ENCODE measurements around the gene LETM1.

Gene LETM1

DNA sequence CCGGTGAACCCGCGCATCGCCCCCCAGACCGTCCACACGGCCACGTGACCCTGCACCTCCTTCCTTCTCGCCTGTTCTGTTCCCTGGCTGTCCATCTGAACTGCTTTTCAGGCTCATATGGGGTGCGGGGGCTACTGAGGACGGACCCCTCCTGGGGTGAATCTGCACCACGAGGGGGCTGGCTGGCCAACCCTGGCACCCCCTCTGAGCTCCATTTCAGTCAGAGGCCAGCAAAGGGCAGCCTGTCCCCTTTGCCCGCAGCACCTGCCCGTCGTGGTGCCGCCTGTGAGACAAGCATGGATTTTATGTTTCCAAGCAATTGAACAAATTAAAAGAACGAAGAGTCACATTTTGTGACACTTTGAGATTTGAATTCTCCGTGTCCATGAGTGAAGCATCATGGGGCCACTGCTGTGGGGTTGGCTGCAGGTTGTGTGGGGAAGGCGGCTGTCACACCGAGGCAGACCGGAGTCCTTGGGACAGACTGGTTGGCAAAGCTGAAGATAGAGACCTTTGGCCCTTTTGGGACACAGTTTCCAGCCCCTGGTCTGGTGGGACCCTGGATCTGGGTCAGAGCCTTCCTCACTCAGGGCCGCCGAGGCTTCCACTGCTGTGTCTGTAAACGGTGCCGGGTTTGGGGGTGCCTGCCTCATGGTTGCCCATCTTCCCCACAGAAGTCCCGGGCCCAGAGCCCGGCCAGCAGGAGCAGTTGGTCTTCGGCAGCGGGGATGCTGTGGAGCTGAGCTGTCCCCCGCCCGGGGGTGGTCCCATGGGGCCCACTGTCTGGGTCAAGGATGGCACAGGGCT lies 57.2 kb downstream of the LETM1 start:
- H2AK5ac ChIP-seq (ENCODE audit: low read length, severe bottlenecking) = no peak overlapping the region
- H3K27ac ChIP-seq (ENCODE audit: low read length, poor library complexity, severe bottlenecking) = no peak overlapping the region
- no peak for DNase-seq
- H4K8ac ChIP-seq (ENCODE audit: low read length) = no peak overlapping the region
- H3K4me3 ChIP-seq (ENCODE audit: insufficient read depth in 1 of 2, low read depth in 1 of 2, low read length in 2 of 2) = no peak overlapping the region
- H4K91ac ChIP-seq (ENCODE audit: low read length) = no peak overlapping the region
- H3K36me3 ChIP-seq (ENCODE audit: control insufficient read depth in 1 of 2, insufficient read depth in 2 of 2, low read depth in 1 of 2, low read length in 2 of 2) = no peaks in the 10 kb centered on the region
- no peak overlapping the region for H2BK15ac ChIP-seq (ENCODE audit: low read depth, poor library complexity, severe bottlenecking)
- H3K9ac ChIP-seq (ENCODE audit: low read length) = no peak overlapping the region
- H3K18ac ChIP-seq (ENCODE audit: low read depth in 1 of 2, low read length in 2 of 2) = no peak overlapping the region
- no peaks in the 10 kb centered on the region for H3K79me1 ChIP-seq (replicated peaks; ENCODE audit: low read length, poor library complexity, severe bottlenecking)
- peaks cover 22 to 60% of the 10 kb centered on the region in 2 experiments for H3K27me3 ChIP-seq (ENCODE audit: control insufficient read depth in 1 of 2, insufficient read depth in 1 of 2, low read length in 2 of 2)
- no peak overlapping the region for H2AFZ ChIP-seq (ENCODE audit: low read depth, low read length)
- H3K4me2 ChIP-seq (ENCODE audit: low read length, poor library complexity, severe bottlenecking) = no peak overlapping the region
- peaks cover 22% of the 10 kb centered on the region for H3K4me1 ChIP-seq (ENCODE audit: control insufficient read depth, insufficient read depth, low read depth, low read length)
- WGBS = 86% methylated on average over 30 of the region's 30 CpGs
- H2BK120ac ChIP-seq (ENCODE audit: low read depth, low read length) = no peak overlapping the region
- H3K14ac ChIP-seq (ENCODE audit: low read length in 2 of 2) = no peak overlapping the region
- H3K9me3 ChIP-seq (ENCODE audit: control insufficient read depth, low read length) = no peaks in the 10 kb centered on the region
- no peak overlapping the region for H2BK12ac ChIP-seq (ENCODE audit: low read length in 2 of 2)
- H3K23ac ChIP-seq (ENCODE audit: low read length in 2 of 2) = peak overlapping the region in 1 of 2 experiments; percentile 24
- H2BK5ac ChIP-seq (ENCODE audit: low read depth, low read length, poor library complexity, severe bottlenecking) = no peak overlapping the region
- H3K4ac ChIP-seq (ENCODE audit: low read depth in 1 of 2, low read length in 2 of 2) = no peak overlapping the region

DNA sequence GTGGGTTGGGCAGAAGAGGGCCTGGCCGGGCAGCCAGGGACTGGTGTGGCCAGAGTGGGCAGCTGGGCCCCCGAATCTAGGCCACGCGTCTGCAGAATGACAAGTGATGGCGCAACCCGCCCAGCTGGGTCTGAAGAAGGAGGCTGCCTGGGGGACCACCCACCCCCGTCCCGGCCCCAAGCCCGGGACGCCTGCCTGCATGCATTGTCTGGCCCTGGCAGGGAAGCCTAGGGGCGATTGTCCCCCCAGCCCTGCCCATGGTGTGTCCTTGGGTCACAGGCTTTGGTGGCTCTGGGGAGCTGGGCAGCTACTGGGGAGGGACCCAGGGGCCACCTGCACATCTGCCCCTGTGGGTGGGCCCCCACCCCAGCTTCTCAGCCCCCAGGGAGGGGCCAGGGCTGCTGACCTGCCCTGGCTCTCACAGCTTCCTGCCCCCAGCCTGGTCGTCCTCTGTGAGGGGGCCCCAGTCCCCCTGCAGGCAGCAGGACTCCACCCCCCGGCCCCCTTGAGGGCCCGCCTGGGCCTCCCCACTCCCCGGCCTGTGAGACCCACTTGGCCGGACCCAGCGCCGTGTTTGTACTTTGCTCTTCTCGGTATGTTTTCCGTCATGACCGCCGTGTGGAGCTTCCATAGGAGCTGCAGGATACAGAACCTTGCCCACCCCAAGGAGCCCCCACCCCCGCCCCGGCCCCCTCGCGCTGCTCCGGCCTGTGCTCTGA lies 57.9 kb downstream of the LETM1 start:
- Histone ChIP-seq H3K4me1 (ENCODE audit: control insufficient read depth, insufficient read depth, low read depth, low read length) (peaks cover 26% of the 10 kb centered on the region), H2AK5ac (ENCODE audit: low read length, severe bottlenecking) (no peak overlapping the region), H4K8ac (ENCODE audit: low read length) (no peak overlapping the region), H3K14ac (ENCODE audit: low read length in 2 of 2) (no peak overlapping the region), H3K9me3 (ENCODE audit: control insufficient read depth, low read length) (no peaks in the 10 kb centered on the region), H2AFZ (ENCODE audit: low read depth, low read length) (no peak overlapping the region), H2BK120ac (ENCODE audit: low read depth, low read length) (no peak overlapping the region), H3K79me1 (replicated peaks; ENCODE audit: low read length, poor library complexity, severe bottlenecking) (no peaks in the 10 kb centered on the region), H2BK5ac (ENCODE audit: low read depth, low read length, poor library complexity, severe bottlenecking) (no peak overlapping the region), H4K91ac (ENCODE audit: low read length) (no peak overlapping the region), H3K4me3 (ENCODE audit: insufficient read depth in 1 of 2, low read depth in 1 of 2, low read length in 2 of 2) (no peak overlapping the region), H3K27ac (ENCODE audit: low read length, poor library complexity, severe bottlenecking) (no peak overlapping the region), H3K36me3 (ENCODE audit: control insufficient read depth in 1 of 2, insufficient read depth in 2 of 2, low read depth in 1 of 2, low read length in 2 of 2) (no peaks in the 10 kb centered on the region), H3K4me2 (ENCODE audit: low read length, poor library complexity, severe bottlenecking) (no peak overlapping the region), H3K23ac (ENCODE audit: low read length in 2 of 2) (no peak overlapping the region), H2BK15ac (ENCODE audit: low read depth, poor library complexity, severe bottlenecking) (no peak overlapping the region), H2BK12ac (ENCODE audit: low read length in 2 of 2) (no peak overlapping the region), H3K27me3 (ENCODE audit: control insufficient read depth in 1 of 2, insufficient read depth in 1 of 2, low read length in 2 of 2) (peaks cover 22 to 55% of the 10 kb centered on the region in 2 experiments), H3K9ac (ENCODE audit: low read length) (no peak overlapping the region), H3K4ac (ENCODE audit: low read depth in 1 of 2, low read length in 2 of 2) (no peak overlapping the region), H3K18ac (ENCODE audit: low read depth in 1 of 2, low read length in 2 of 2) (no peak overlapping the region)
- WGBS = 85% methylated on average over 27 of the region's 27 CpGs
- DNase-seq = no peak

DNA sequence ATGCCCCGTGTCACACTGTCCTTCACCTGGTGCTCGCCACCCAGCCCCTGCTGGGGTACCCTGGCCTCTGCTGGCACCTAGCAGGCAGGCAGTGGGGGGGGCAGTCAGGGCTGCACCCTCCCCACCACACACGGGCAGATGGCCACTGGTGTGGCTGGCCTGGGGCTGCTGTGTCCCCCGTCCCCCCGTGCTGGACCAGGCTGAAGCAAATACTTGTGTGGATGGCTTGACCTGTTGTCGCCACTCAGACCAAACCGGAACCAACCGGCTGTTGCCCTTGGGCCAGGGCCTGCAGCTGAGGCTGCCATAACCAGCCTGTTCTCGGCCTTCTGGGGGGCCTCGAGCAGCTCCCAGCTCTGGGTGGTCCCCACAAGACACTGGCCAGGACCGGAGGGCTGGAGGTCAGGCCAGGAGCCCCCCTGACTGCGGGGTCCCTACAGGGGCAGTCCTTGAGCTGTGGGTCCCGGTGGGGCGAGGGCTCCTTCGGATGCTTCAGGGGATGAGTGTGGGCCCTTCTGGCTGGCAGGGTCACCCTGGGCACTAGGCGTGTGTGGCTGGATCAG lies 58.6 kb downstream of the LETM1 start:
- no peak overlapping the region for H3K23ac ChIP-seq (ENCODE audit: low read length in 2 of 2)
- no peak overlapping the region for H2BK12ac ChIP-seq (ENCODE audit: low read length in 2 of 2)
- H2BK5ac ChIP-seq (ENCODE audit: low read depth, low read length, poor library complexity, severe bottlenecking) = no peak overlapping the region
- H3K14ac ChIP-seq (ENCODE audit: low read length in 2 of 2) = peak overlapping the region in 1 of 2 experiments; percentile 62
- no peak overlapping the region for H3K4me2 ChIP-seq (ENCODE audit: low read length, poor library complexity, severe bottlenecking)
- no peak overlapping the region for H3K9ac ChIP-seq (ENCODE audit: low read length)
- no peak overlapping the region for H4K8ac ChIP-seq (ENCODE audit: low read length)
- no peaks in the 10 kb centered on the region for H3K79me1 ChIP-seq (replicated peaks; ENCODE audit: low read length, poor library complexity, severe bottlenecking)
- H2AK5ac ChIP-seq (ENCODE audit: low read length, severe bottlenecking) = no peak overlapping the region
- no peaks in the 10 kb centered on the region for H3K36me3 ChIP-seq (ENCODE audit: control insufficient read depth in 1 of 2, insufficient read depth in 2 of 2, low read depth in 1 of 2, low read length in 2 of 2)
- peaks cover 32% of the 10 kb centered on the region for H3K4me1 ChIP-seq (ENCODE audit: control insufficient read depth, insufficient read depth, low read depth, low read length)
- H3K27ac ChIP-seq (ENCODE audit: low read length, poor library complexity, severe bottlenecking) = no peak overlapping the region
- H2AFZ ChIP-seq (ENCODE audit: low read depth, low read length) = no peak overlapping the region
- H3K4ac ChIP-seq (ENCODE audit: low read depth in 1 of 2, low read length in 2 of 2) = no peak overlapping the region
- H2BK120ac ChIP-seq (ENCODE audit: low read depth, low read length) = no peak overlapping the region
- H3K9me3 ChIP-seq (ENCODE audit: control insufficient read depth, low read length) = no peaks in the 10 kb centered on the region
- no peak overlapping the region for H3K4me3 ChIP-seq (ENCODE audit: insufficient read depth in 1 of 2, low read depth in 1 of 2, low read length in 2 of 2)
- H3K18ac ChIP-seq (ENCODE audit: low read depth in 1 of 2, low read length in 2 of 2) = no peak overlapping the region
- no peak for DNase-seq
- 93% methylated on average over 16 of the region's 16 CpGs for WGBS
- H2BK15ac ChIP-seq (ENCODE audit: low read depth, poor library complexity, severe bottlenecking) = peak overlapping the region; percentile 12
- H4K91ac ChIP-seq (ENCODE audit: low read length) = no peak overlapping the region
- H3K27me3 ChIP-seq (ENCODE audit: control insufficient read depth in 1 of 2, insufficient read depth in 1 of 2, low read length in 2 of 2) = peaks cover 27 to 56% of the 10 kb centered on the region in 2 experiments

All from mesenchymal stem cell (in vitro differentiated cells and primary cell).